Epithelial cell of esophagus (primary cell): ENCODE data around the gene ADAMTS14.

Experiments
- DNase-seq: peaks from one replicate; pipeline ENCODE4 v3.0.0; 2010; ENCODE audit warnings: low read depth
- H3K4me3 ChIP-seq: 2 replicates; pipeline ENCODE4 v1.5.1; 2011; ENCODE audit warnings: mild to moderate bottlenecking, low read length, control low read depth
- CTCF ChIP-seq: IDR thresholded peaks from 2 replicates; pipeline ENCODE4 v1.5.1; 2011; ENCODE audit warnings: low read depth, mild to moderate bottlenecking, low read length, control low read depth, inconsistent platforms; ENCODE audit not compliant: insufficient read depth; ENCODE audit errors: missing control alignments

ADAMTS14 gene

DNA sequence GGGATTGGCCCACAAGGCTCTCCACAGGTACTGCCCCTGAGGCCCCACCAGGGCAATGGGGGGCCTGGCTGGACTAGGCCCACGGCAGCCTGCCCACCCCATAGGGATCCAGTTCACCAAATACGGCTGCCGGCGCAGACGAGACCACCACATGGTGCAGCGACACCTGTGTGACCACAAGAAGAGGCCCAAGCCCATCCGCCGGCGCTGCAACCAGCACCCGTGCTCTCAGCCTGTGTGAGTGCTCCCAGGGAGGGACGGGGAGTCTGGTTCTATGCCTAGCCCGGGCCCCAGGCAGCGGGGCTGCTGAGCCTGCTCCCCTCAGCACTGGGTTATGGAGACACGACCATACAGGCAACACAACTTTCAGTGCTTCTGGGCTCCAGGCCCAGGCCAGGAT lies 79.7 kb downstream of the ADAMTS14 start:
- H3K4me3 ChIP-seq = no peak overlapping the region
- no peak for DNase-seq
- TF ChIP-seq CTCF = no peak

DNA sequence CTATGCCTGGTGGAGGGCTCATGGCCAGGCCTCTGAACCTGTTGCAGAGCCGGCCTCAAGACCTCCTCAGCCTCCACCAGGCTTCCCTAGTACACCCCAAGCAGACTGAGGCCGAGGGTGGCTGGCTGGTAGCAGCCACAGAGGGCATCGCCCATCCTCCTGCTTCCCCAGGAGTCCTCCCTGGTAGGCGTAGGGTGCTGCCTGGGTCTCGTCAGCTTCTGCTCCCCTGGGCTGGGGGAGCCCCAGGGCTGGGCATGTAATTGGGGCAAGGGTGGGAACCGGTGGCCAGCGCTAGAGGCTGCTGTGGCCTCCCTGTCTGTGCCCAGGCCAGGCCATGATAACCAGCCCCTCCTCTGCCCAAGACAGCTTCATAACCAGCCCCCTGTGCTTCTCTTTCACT lies 80.3 kb downstream of the ADAMTS14 start:
- no peak overlapping the region for H3K4me3 ChIP-seq
- no peak for DNase-seq
- no peak for TF ChIP-seq CTCF

DNA sequence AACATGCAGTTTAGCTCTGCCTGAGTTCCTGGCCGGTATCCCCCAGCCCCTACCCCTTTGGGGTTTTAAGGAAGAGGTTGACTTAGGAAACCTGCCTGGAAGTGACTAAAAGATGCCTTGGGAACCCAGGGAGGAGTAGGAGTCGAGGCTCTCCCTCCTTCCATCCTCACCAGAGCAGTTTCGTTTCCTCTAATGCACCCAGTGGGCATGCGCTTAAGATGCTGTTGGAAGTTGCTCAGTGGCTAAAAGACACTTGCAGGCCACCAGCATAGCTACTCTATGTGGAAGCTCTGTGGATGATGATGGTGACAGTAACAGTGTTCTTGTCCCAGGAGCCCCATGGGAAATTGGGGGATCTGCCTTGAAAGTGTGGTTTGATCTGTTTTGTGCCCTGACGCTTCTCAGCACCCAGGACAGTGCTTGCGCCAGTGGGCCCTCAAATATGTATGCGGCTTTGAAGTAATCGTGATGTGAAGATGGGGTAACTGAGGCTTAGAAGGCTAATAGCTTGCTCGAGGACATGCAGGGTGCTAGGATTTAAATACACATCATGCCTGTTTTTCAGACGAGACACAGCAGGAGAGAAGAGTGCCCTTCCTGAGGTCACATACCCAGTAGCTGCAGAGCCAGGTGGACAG lies 80.8 kb downstream of the ADAMTS14 start:
- H3K4me3 ChIP-seq = no peak overlapping the region
- DNase-seq = no peak

DNA sequence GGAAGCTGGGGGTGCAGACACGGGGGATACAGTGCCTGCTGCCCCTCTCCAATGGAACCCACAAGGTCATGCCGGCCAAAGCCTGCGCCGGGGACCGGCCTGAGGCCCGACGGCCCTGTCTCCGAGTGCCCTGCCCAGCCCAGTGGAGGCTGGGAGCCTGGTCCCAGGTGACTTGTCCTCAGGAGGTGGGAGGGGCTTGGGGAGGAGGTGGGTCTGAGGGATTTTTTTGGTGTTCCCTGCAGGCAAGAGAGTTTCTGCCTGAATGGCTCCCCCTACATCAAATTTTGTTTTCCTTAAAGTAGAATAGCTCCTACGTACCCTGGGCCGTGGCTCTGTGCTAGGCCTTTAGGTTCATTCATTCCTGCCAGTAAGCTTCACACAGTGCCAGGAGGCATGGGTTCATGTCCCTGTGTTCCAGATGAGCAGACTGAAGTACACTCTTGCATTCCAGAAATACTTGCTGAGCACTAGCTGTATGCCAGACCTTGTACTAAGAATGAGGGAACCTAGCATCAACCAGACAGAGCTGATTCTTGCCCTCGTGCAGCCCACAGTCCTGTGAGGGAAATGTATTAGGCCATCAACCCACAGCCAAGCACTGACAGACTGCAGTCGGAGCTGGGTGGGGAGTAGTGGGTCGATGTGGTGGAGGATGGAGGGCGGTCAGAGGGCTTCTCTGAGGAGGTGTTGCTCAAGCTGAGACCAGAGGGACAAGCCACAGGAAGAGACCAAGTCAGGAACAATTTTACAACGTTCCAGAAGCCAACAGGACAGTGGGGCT lies 81.7 kb downstream of the ADAMTS14 start:
- no peak for DNase-seq
- TF ChIP-seq CTCF = no peak
- no peak overlapping the region for H3K4me3 ChIP-seq

More for the DNA sequence above, 80.8 kb downstream of the ADAMTS14 start:
- TF ChIP-seq CTCF = no peak

DNA sequence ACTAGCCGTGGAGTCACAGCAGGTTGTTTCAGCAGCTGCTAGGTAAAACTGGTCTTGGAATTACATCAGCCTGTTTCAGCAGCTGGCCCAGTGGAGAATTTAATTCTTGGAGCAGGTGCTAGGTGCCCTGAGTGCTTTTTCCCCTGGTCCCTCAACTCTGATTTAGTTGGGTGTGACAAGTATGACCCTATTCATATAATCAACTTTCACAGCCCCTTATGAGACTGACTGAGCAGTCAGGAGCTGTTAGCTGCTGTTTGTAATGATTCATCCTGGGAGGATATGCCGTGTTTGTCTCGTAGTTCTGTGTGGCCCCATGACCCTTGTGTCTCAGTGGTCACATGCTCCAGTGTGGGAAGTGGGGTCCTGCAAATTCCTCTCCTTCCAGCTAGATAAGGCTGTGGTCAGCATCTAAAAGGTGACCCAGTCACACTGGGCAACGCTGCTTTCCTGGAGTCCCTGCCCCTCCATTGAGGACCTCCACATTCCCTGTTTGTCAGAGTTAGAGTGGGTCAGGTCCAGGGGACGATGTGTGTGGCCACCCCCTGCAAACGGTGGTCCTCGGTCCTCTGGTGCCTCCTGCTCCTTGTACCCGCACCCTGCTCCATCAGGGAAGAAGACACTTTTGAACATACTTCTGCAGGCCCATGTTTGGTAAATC lies 84.5 kb downstream of the ADAMTS14 start:
- peak; percentile 15 for DNase-seq
- no peak for TF ChIP-seq CTCF

GRCh38 chr10:70757856-70758255 lies 85.5 kb downstream of the ADAMTS14 start:
- DNase-seq = no peak
- no peak for TF ChIP-seq CTCF
- no peak overlapping the region for H3K4me3 ChIP-seq

More for the DNA sequence above, 84.5 kb downstream of the ADAMTS14 start:
- no peak overlapping the region for H3K4me3 ChIP-seq
